Thyroid gland (tissue), 4 donors: ENCODE results near the gene DLG2. TPM values are rescaled to one million over a fixed set of nuclear protein-coding genes. Genes with fewer than 3 reads are reported as not detected.

Source experiments
- DNase-seq, 2 donors: peaks; one replicate each; pipeline ENCODE4 v3.0.0-alpha.2; 2019
- H3K27ac ChIP-seq, 3 donors: fragments of 200-600 bp; sonication (generic); 1 replicate in 2 of 3; 2 replicates in 1 of 3; pipeline ENCODE4 v1.5.1; 2016 to 2019; ENCODE audit warnings: mild to moderate bottlenecking in 1 of 3, moderate library complexity in 1 of 3
- H3K27me3 ChIP-seq: fragments of 200-600 bp; sonication (generic); one replicate; pipeline ENCODE4 v1.5.1; 2019
- H3K36me3 ChIP-seq, 2 donors: fragments of 200-600 bp; sonication (generic); one replicate each; pipeline ENCODE4 v1.5.1; 2016 to 2019
- H3K4me1 ChIP-seq, 2 donors: fragments of 200-600 bp; sonication (generic); one replicate each; pipeline ENCODE4 v1.5.1; 2017 to 2019
- H3K4me3 ChIP-seq, 3 donors: fragments of 200-600 bp; sonication (generic); replicated peaks in 1 of 3; 1 replicate in 2 of 3; 2 replicates in 1 of 3; pipeline ENCODE4 v1.5.1; 2016; ENCODE audit warnings: mild to moderate bottlenecking in 1 of 3
- H3K9me3 ChIP-seq: fragments of 200-600 bp; sonication (generic); one replicate; pipeline ENCODE4 v1.5.1; 2017
- POLR2A ChIP-seq, 2 donors: fragments of 450-650 bp; IDR thresholded peaks; one replicate each; pipeline ENCODE4 v1.6.1; 2017; ENCODE audit warnings: antibody characterized with exemption in 2 of 2, mild to moderate bottlenecking in 2 of 2, moderate library complexity in 1 of 2
- WGBS, 2 donors: methylation state at CpG; one replicate each; pipeline ENCODE4 v1.1.5; 2017; 5-methylcytosine and 5-hydroxymethylcytosine counted together
- intact Hi-C: fragments of 100-400 bp; cut with DNase I; formaldehyde crosslinking; loops from one replicate; pipeline ENCODE4 v1.15.1; 2023
- total RNA-seq, 4 donors: library from RNA; depleted of rRNA; stranded (reverse); fragments of >200 nt; gene quantifications; one replicate each; pipeline ENCODE4 v1.2.3, GENCODE V29; 2016
- TF ChIP-seq, protein P1 (sequence below), 6 experiments: fragments of 200-600 bp in 3 of 6; fragments of 450-650 bp in 3 of 6; sonication (generic) in 3 of 6; IDR thresholded peaks; one replicate each; pipeline ENCODE4 v1.5.1; 2016 to 2019; ENCODE audit warnings: antibody characterized with exemption in 6 of 6, mild to moderate bottlenecking in 2 of 6, inconsistent platforms in 1 of 6, moderate library complexity in 1 of 6

The DLG2 gene
- total RNA-seq, 4 donors from 2014 or later: 29.4 to 79.4 (median 42.4) TPM

DNA sequence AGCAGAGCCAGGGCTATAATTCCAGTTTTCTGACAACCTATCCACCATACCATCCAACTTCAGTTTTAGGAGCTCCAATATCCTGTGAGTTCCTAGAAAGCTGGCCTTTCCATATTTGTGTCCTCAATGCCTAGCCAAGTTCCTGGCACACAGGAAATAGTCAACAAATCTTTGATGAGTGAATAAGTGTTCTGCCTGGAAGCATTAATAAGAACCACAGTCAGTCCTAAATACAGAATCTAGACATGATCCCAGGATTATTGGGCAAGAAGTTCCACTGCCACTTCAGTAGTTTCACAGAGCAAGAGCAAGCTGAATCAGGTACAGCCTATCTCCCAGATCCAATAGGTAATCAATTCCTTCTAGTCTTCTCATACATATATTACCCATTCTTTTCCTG is 942.0 kb downstream of the DLG2 start:
- Histone ChIP-seq H3K27me3 (no peaks in the 10 kb centered on the region), H3K36me3 (no peaks in the 10 kb centered on the region), H3K27ac (no peak overlapping the region), H3K9me3 (no peaks in the 10 kb centered on the region), H3K4me1 (no peaks in the 10 kb centered on the region), H3K4me3 (no peak overlapping the region)
- no peak for DNase-seq
- intact Hi-C loops: no loop called here
- no peak for TF ChIP-seq POLR2A (IDR thresholded peaks at IDR 0.05)
- TF ChIP-seq, protein P1, sequence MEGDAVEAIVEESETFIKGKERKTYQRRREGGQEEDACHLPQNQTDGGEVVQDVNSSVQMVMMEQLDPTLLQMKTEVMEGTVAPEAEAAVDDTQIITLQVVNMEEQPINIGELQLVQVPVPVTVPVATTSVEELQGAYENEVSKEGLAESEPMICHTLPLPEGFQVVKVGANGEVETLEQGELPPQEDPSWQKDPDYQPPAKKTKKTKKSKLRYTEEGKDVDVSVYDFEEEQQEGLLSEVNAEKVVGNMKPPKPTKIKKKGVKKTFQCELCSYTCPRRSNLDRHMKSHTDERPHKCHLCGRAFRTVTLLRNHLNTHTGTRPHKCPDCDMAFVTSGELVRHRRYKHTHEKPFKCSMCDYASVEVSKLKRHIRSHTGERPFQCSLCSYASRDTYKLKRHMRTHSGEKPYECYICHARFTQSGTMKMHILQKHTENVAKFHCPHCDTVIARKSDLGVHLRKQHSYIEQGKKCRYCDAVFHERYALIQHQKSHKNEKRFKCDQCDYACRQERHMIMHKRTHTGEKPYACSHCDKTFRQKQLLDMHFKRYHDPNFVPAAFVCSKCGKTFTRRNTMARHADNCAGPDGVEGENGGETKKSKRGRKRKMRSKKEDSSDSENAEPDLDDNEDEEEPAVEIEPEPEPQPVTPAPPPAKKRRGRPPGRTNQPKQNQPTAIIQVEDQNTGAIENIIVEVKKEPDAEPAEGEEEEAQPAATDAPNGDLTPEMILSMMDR (IDR thresholded peaks at IDR 0.05): no peak

DNA sequence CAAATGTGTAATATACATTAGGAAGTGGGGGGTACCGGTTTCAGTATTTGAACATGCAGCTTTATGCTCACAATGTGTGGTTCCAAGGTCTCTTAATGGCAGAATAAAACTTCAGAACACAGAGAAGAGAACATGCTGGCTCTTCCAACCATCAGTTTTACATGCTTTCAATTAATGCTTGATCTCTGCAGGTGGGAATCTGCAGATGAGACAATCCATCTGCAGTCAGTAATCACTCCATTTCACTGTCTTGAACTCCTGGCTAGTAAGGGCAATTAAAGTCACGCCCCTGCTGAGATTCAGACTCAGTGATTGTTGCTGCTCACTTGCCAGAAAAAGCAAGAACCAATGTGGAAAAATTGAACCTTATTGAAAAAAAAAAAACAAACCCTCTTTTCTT is 945.7 kb downstream of the DLG2 start:
- Histone ChIP-seq H3K27me3 (no peaks in the 10 kb centered on the region), H3K36me3 (no peaks in the 10 kb centered on the region), H3K4me3 (no peak overlapping the region), H3K9me3 (no peaks in the 10 kb centered on the region), H3K27ac (no peak overlapping the region), H3K4me1 (no peaks in the 10 kb centered on the region)
- no peak for DNase-seq
- intact Hi-C loops: no loop called here
- TF ChIP-seq, protein P1 (IDR thresholded peaks at IDR 0.05): no peak
- no peak for TF ChIP-seq POLR2A (IDR thresholded peaks at IDR 0.05)
- WGBS, 2 donors: 81 to 88% methylated on average over 2 of the region's 2 CpGs

DNA sequence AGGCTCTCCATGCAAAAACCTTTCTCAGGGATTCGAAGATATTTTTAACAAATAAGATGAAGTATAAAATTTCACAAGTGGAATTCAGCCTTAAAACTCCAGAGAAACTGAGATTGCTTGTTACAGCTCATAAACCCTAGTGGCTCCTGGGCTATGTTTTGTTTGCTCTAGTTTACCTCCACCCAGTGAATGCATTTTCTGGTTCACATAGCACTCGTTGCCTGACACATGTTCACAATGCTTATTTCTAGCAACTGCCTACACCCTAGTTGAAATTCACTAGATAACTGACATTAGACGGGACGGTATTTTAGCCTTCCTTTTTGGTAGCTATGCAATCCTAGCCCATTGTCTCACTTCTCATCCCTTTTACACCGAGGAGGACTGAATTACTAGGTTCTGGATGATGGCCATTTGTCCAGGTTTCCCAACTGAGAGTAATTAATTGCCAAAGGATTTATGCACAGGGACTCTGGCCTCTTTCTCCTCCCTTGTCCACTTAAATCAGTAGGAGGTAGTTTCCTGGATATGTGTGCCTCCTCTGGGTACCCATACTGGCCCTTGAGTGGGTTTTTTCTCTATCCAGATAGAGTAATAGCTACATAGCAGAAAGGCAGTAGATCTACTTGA is 951.6 kb downstream of the DLG2 start:
- 82 to 83% methylated on average over 5 of the region's 5 CpGs for WGBS, 2 donors
- Histone ChIP-seq H3K36me3 (no peaks in the 10 kb centered on the region), H3K27ac (no peak overlapping the region), H3K27me3 (no peaks in the 10 kb centered on the region), H3K9me3 (no peaks in the 10 kb centered on the region), H3K4me1 (no peaks in the 10 kb centered on the region), H3K4me3 (no peak overlapping the region)
- intact Hi-C loops: no loop called here
- TF ChIP-seq POLR2A (IDR thresholded peaks at IDR 0.05): no peak
- TF ChIP-seq, protein P1 (IDR thresholded peaks at IDR 0.05): no peak
- no peak for DNase-seq

DNA sequence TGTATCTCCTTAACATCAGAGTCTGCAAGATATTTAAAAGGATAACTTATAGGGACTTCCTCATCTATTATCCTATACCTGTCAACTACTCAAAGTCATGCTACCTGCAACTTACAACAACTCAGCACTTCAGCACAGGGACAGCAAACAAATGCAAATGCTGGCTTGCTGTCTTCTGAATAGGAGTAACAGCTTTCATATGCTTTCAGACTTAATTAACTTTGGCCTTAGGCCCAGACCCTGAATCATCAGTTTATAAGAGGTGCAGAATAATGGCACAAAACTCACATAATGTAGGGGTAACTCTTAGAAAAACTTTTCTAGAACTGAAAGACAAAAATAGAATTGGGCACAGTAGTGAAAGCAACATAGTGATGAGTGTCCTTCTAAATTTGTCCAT is 953.4 kb downstream of the DLG2 start:
- H3K36me3 ChIP-seq: no peaks in the 10 kb centered on the region
- intact Hi-C loops: no loop called here
- no peaks in the 10 kb centered on the region for H3K27me3 ChIP-seq
- DNase-seq: no peak
- H3K27ac ChIP-seq: no peak overlapping the region
- no peak overlapping the region for H3K4me3 ChIP-seq
- no peaks in the 10 kb centered on the region for H3K9me3 ChIP-seq
- H3K4me1 ChIP-seq: no peaks in the 10 kb centered on the region
- TF ChIP-seq, protein P1 (IDR thresholded peaks at IDR 0.05): no peak
- no peak for TF ChIP-seq POLR2A (IDR thresholded peaks at IDR 0.05)

DNA sequence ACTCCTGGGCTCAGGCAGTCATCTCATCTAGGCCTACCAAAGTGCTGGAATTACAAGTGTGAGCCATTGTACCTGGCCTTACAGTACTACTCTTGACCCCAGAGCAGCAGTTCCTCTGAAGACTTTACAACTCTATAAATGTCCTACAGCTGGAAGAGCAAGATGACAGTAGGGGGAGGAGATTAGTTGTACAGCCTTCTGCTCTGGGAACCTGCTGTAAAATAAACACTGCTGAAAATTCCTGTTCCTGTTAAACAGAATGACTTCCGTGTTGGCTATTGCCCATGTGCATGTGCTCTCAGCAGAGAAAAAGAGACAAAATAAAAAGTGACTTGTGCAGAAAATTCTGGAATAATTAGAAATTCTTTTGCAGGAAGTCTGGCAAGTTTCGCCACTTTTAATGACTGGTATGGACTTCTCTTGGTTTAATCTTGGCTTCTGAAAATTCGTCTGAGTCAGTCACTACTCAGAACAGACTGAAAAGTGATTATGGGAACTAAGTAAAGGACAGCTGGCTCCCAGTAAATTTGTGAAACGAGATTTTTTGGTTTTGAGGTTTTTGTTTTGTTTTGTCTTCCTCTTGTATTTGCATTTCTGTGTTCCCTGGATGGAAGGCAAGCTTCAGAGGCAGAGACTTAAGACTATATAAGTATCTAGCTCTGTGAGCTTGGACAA is 955.7 kb downstream of the DLG2 start:
- no peak overlapping the region for H3K4me3 ChIP-seq
- TF ChIP-seq POLR2A (IDR thresholded peaks at IDR 0.05): no peak
- TF ChIP-seq, protein P1 (IDR thresholded peaks at IDR 0.05): no peak
- no peaks in the 10 kb centered on the region for H3K4me1 ChIP-seq
- DNase-seq: no peak
- 63 to 67% methylated on average over 4 of the region's 4 CpGs for WGBS, 2 donors
- intact Hi-C loops: no loop called here
- no peak overlapping the region for H3K27ac ChIP-seq
- no peaks in the 10 kb centered on the region for H3K9me3 ChIP-seq
- no peaks in the 10 kb centered on the region for H3K27me3 ChIP-seq
- H3K36me3 ChIP-seq: no peaks in the 10 kb centered on the region
